HCT116 (cell line): Measurements from ENCODE around the gene NRTN. TPM values are rescaled to one million over a fixed set of nuclear protein-coding genes. Genes with fewer than 3 reads are reported as not detected.

Source experiments
- ATAC-seq: fragments of 200-7000 bp; cut with Tn5 transposase; 2 replicates; pipeline ENCODE4 v1.9.1; 2020; ENCODE audit warnings: mild to moderate bottlenecking, moderate library complexity
- BruUV-seq: library from RNA; stranded (reverse); fragments of 400-500 nt; replicated peaks from 2 replicates; lab custom pipeline; 2021; lab: Mats Ljungman, UMichigan
- CTCF ChIA-PET: fragments of 300-600 bp; sonication (Branson Sonifier 250); formaldehyde crosslinking; loops from one replicate; lab custom pipeline; 2021; ENCODE audit warnings: antibody characterized with exemption; lab: Charles Lee
- POLR2A ChIA-PET: fragments of 300-600, 350-600 bp; sonication (Branson Sonifier 250); formaldehyde crosslinking; loops from one replicate; lab custom pipeline; 2021; ENCODE audit warnings: antibody characterized with exemption; lab: Charles Lee
- RAD21 ChIA-PET, 2 experiments: fragments of 300-600 bp; sonication (Branson Sonifier 250); formaldehyde crosslinking; loops; one replicate each; lab custom pipeline; 2023; ENCODE audit warnings: low total read pairs in 2 of 2; ENCODE audit not compliant: uncharacterized antibody in 2 of 2, unreplicated experiment in 2 of 2, low non-redundant PET in 1 of 2; lab: Charles Lee
- DNase-seq: peaks from one replicate; pipeline ENCODE4 v3.0.0-alpha.2; 2010; ENCODE audit warnings: low read depth, low spot score
- H2AFZ ChIP-seq: fragments of 200-600 bp; shearing (Covaris generic), sonication (generic); 2 replicates; pipeline ENCODE4 v1.6.1; 2017; ENCODE audit warnings: low read depth, mixed run types, mixed read lengths, antibody characterized with exemption, low read length; ENCODE audit not compliant: poor library complexity, severe bottlenecking
- H3K27ac ChIP-seq: 2 replicates; pipeline ENCODE4 v1.5.1; 2012; ENCODE audit warnings: low read depth, low read length
- H3K27me3 ChIP-seq: fragments of 200-600 bp; sonication (generic); 2 replicates; pipeline ENCODE4 v1.6.1; 2016; ENCODE audit warnings: mixed run types, low read length, mixed read lengths; ENCODE audit not compliant: insufficient read depth
- H3K36me3 ChIP-seq, 2 experiments: fragments of 200-500 bp in 1 of 2; fragments of 200-600 bp in 1 of 2; sonication (Bioruptor generic) in 1 of 2; sonication (generic) in 1 of 2; 2 replicates each; pipeline versions ENCODE4 v1.5.1 to v1.6.1; 2014 to 2016; ENCODE audit warnings: low read length in 2 of 2, inconsistent platforms in 1 of 2, mixed read lengths in 1 of 2, mixed run types in 1 of 2; ENCODE audit not compliant: insufficient read depth in 2 of 2, control insufficient read depth in 1 of 2
- H3K4me1 ChIP-seq, 2 experiments: fragments of 200-600 bp in 1 of 2; sonication (generic) in 1 of 2; 2 replicates each; pipeline versions ENCODE4 v1.5.1 to v1.6.1; 2012 to 2017; ENCODE audit warnings: low read length in 2 of 2, inconsistent platforms in 1 of 2, mild to moderate bottlenecking in 1 of 2, mixed read lengths in 1 of 2, mixed run types in 1 of 2, moderate library complexity in 1 of 2; ENCODE audit not compliant: insufficient read depth in 2 of 2, control insufficient read depth in 1 of 2
- H3K4me2 ChIP-seq: fragments of 200-600 bp; sonication (generic); 2 replicates; pipeline ENCODE4 v1.6.1; 2017; ENCODE audit warnings: mixed run types, low read length, mixed read lengths
- H3K4me3 ChIP-seq, 2 experiments: fragments of 200-600 bp in 1 of 2; sonication (generic) in 1 of 2; replicated peaks in 1 of 2; 2 replicates each; pipeline ENCODE4 v1.5.1; 2011 to 2016; ENCODE audit warnings: low read length in 2 of 2, control low read depth in 1 of 2, low read depth in 1 of 2, mild to moderate bottlenecking in 1 of 2, mixed read lengths in 1 of 2, mixed run types in 1 of 2
- H3K79me2 ChIP-seq: fragments of 200-600 bp; sonication (generic); 2 replicates; pipeline ENCODE4 v1.6.1; 2017; ENCODE audit warnings: mild to moderate bottlenecking, mixed run types, low read length, moderate library complexity, mixed read lengths; ENCODE audit not compliant: insufficient read depth
- H3K9ac ChIP-seq: fragments of 200-600 bp; sonication (generic); 2 replicates; pipeline ENCODE4 v1.6.1; 2016; ENCODE audit warnings: low read length, mixed read lengths
- H3K9me2 ChIP-seq: fragments of 200-600 bp; sonication (generic), shearing (Covaris generic); 2 replicates; pipeline ENCODE4 v1.6.1; 2017; ENCODE audit warnings: mixed run types, mild to moderate bottlenecking, moderate library complexity; ENCODE audit not compliant: insufficient read depth
- H3K9me3 ChIP-seq, 2 experiments: fragments of 200-500 bp in 1 of 2; fragments of 200-600 bp in 1 of 2; sonication (Bioruptor generic) in 1 of 2; sonication (generic) in 1 of 2; 2 replicates each; pipeline ENCODE4 v1.6.1; 2014 to 2017; ENCODE audit warnings: low read length in 2 of 2, mixed read lengths in 2 of 2, inconsistent platforms in 1 of 2, low read depth in 1 of 2, mild to moderate bottlenecking in 1 of 2, mixed run types in 1 of 2, moderate library complexity in 1 of 2; ENCODE audit not compliant: control insufficient read depth in 1 of 2, insufficient read depth in 1 of 2
- H4K20me1 ChIP-seq: fragments of 200-600 bp; sonication (generic), shearing (Covaris generic); 2 replicates; pipeline ENCODE4 v1.6.1; 2017; ENCODE audit warnings: mixed run types, mild to moderate bottlenecking, moderate library complexity; ENCODE audit not compliant: insufficient read depth
- CBX3 ChIP-seq: IDR thresholded peaks from 2 replicates; pipeline ENCODE4 v1.6.1; 2012; ENCODE audit warnings: low read depth
- CEBPB ChIP-seq: IDR thresholded peaks from 2 replicates; pipeline ENCODE4 v1.6.1; 2012; ENCODE audit warnings: low read depth
- CTCF ChIP-seq, 3 experiments: fragments of 200-600 bp in 1 of 3; sonication (generic) in 1 of 3; IDR thresholded peaks in 2 of 3; conservative IDR thresholded peaks in 1 of 3; 2 replicates each; pipeline ENCODE4 v1.5.1; 2012 to 2017; ENCODE audit warnings: low read depth in 2 of 3, low read length in 2 of 3, antibody characterized with exemption in 1 of 3, borderline replicate concordance in 1 of 3, control low read depth in 1 of 3, mild to moderate bottlenecking in 1 of 3, mixed read lengths in 1 of 3, mixed run types in 1 of 3, moderate library complexity in 1 of 3; ENCODE audit not compliant: insufficient read depth in 1 of 3
- ELF1 ChIP-seq: IDR thresholded peaks from 2 replicates; pipeline ENCODE4 v1.6.1; 2012; ENCODE audit warnings: low read depth, borderline replicate concordance
- FOSL1 ChIP-seq: IDR thresholded peaks from 2 replicates; pipeline ENCODE4 v1.6.1; 2012; ENCODE audit warnings: low read depth
- JUND ChIP-seq: IDR thresholded peaks from 2 replicates; pipeline ENCODE4 v1.6.1; 2012
- POLR2A ChIP-seq: IDR thresholded peaks from 2 replicates; pipeline ENCODE4 v1.7.0; 2011; ENCODE audit warnings: borderline replicate concordance; ENCODE audit not compliant: insufficient read depth, insufficient read length; ENCODE audit errors: extremely low read depth
- POLR2AphosphoS5 ChIP-seq: IDR thresholded peaks from 2 replicates; pipeline ENCODE4 v1.6.1; 2011; ENCODE audit warnings: mild to moderate bottlenecking, low read depth, low read length, moderate library complexity
- RAD21 ChIP-seq: IDR thresholded peaks from 2 replicates; pipeline ENCODE4 v1.6.1; 2012; ENCODE audit warnings: low read depth, mild to moderate bottlenecking
- SP1 ChIP-seq: IDR thresholded peaks from 2 replicates; pipeline ENCODE4 v1.6.1; 2012; ENCODE audit warnings: low read depth
- TCF7L2 ChIP-seq: IDR thresholded peaks from 2 replicates; pipeline ENCODE4 v1.7.0; 2011; ENCODE audit warnings: borderline replicate concordance, inconsistent platforms; ENCODE audit not compliant: insufficient read depth, insufficient read length; ENCODE audit errors: extremely low read depth
- YY1 ChIP-seq: IDR thresholded peaks from 2 replicates; pipeline ENCODE4 v1.6.1; 2011; ENCODE audit warnings: low read length, low read depth, moderate library complexity, mild to moderate bottlenecking; ENCODE audit not compliant: insufficient replicate concordance; ENCODE audit errors: extremely low read depth
- ZBTB33 ChIP-seq: IDR thresholded peaks from 2 replicates; pipeline ENCODE4 v1.6.1; 2011; ENCODE audit warnings: mild to moderate bottlenecking, low read length, moderate library complexity; ENCODE audit not compliant: insufficient replicate concordance; ENCODE audit errors: extremely low read depth
- ZFX ChIP-seq: fragments of 450-650 bp; IDR thresholded peaks from 2 replicates; pipeline ENCODE4 v1.6.1; 2017
- intact Hi-C: fragments of 100-400 bp; cut with micrococcal nuclease; formaldehyde crosslinking; loops from 2 replicates; pipeline ENCODE4 v1.10.0; 2022
- total RNA-seq: library from RNA; stranded (reverse); gene quantifications from one replicate; pipeline ENCODE4 v1.2.1, GENCODE V29; 2021; ENCODE audit not compliant: unreplicated experiment
- TF ChIP-seq, protein P1 (sequence below): IDR thresholded peaks from 2 replicates; pipeline ENCODE4 v1.6.1; 2012

NRTN gene
- total RNA-seq, 1 experiment from 2014 or later: 11.5 TPM

GRCh38 chr19:5773276-5773675 lies 31.6 kb upstream of the NRTN start:
- H3K27ac ChIP-seq: no peak overlapping the region
- ChIA-PET POLR2A (interaction anchor here (0.6 to 1.1 kb wide), 2 partner anchors 18 to 31 kb away, joined by 3 read pairs; no protein-coding TSS in a partner anchor), CTCF (interaction anchor here (1.8 to 3.1 kb wide), 3 partner anchors 21 to 249 kb away, joined by 7 to 20 read pairs (median 8); no protein-coding TSS in a partner anchor), RAD21 (interaction anchor here in 1 of 2 experiments (0.7 kb wide), 1 partner anchor 214 kb away, joined by 3 read pairs; no protein-coding TSS in a partner anchor)
- no peak for DNase-seq
- peak overlapping the region; percentile 51; the same call in 1 of the 2 replicates for H3K4me2 ChIP-seq
- H2AFZ ChIP-seq: peak overlapping the region; percentile 84
- BruUV-seq: no TSS peak
- H3K9me3 ChIP-seq: no peaks in the 10 kb centered on the region
- H3K79me2 ChIP-seq: no peaks in the 10 kb centered on the region
- H3K36me3 ChIP-seq: no peaks in the 10 kb centered on the region
- H3K4me3 ChIP-seq: no peak overlapping the region
- peaks cover 0 to 11% of the 10 kb centered on the region in 2 experiments; a peak in 3 of 4 replicates for H3K4me1 ChIP-seq
- H4K20me1 ChIP-seq: no peaks in the 10 kb centered on the region
- no peaks in the 10 kb centered on the region for H3K9me2 ChIP-seq
- TF ChIP-seq CEBPB (no peak), POLR2AphosphoS5 (no peak), FOSL1 (no peak), CBX3 (no peak), ZFX (no peak), TCF7L2 (no peak), RAD21 (no peak), POLR2A (no peak), ELF1 (no peak), SP1 (no peak), CTCF (IDR thresholded peaks at IDR 0.05 in 2 of 3, conservative IDR thresholded peaks at IDR 0.05 in 1 of 3; ENCODE audit: borderline replicate concordance in 1 of 3, insufficient read depth in 1 of 3, low read depth in 2 of 3, low read length in 2 of 3) (no peak), YY1 (no peak), JUND (no peak), ZBTB33 (no peak)
- TF ChIP-seq, protein P1, sequence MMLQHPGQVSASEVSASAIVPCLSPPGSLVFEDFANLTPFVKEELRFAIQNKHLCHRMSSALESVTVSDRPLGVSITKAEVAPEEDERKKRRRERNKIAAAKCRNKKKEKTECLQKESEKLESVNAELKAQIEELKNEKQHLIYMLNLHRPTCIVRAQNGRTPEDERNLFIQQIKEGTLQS: no peak
- H3K9ac ChIP-seq: no peak overlapping the region
- peak; percentile 33 for ATAC-seq
- intact Hi-C loops: loop anchor here (1.0 to 2.0 kb wide), 2 partner anchors 18 to 249 kb away; partner anchors contain the start of gene DUS3L
- no peaks in the 10 kb centered on the region for H3K27me3 ChIP-seq
